Panc1 (cell line): ENCODE data around the gene DENND1C. TPM values are rescaled to one million over a fixed set of nuclear protein-coding genes. Genes with fewer than 3 reads are reported as not detected.

Experiments used
- ATAC-seq: fragments of 200-7000 bp; cut with Tn5 transposase; 2 replicates; pipeline ENCODE4 v1.9.1; 2020; ENCODE audit warnings: mild to moderate bottlenecking, moderate library complexity
- BruUV-seq: library from RNA; stranded (reverse); fragments of 400-500 nt; replicated peaks from 2 replicates; lab custom pipeline; 2021; lab: Mats Ljungman, UMichigan
- CTCF ChIA-PET: fragments of 300-600 bp; sonication (Branson Sonifier 250); formaldehyde crosslinking; loops from one replicate; lab custom pipeline; 2022; ENCODE audit warnings: antibody characterized with exemption; lab: Charles Lee
- POLR2A ChIA-PET: fragments of 300-600 bp; sonication (Branson Sonifier 250); formaldehyde crosslinking; loops from one replicate; lab custom pipeline; 2022; ENCODE audit warnings: antibody characterized with exemption; lab: Charles Lee
- DNase-seq: peaks from one replicate; pipeline ENCODE4 v3.0.0-alpha.2; 2010; ENCODE audit warnings: low read depth, low spot score
- H3K27ac ChIP-seq: 2 replicates; pipeline ENCODE4 v1.5.1; 2011; ENCODE audit warnings: mild to moderate bottlenecking, low read length, inconsistent platforms
- H3K27me3 ChIP-seq: fragments of 200-500 bp; sonication (Bioruptor generic); 2 replicates; pipeline ENCODE4 v1.6.0; 2014; ENCODE audit warnings: low read length, inconsistent platforms; ENCODE audit not compliant: control insufficient read depth, insufficient read depth
- H3K36me3 ChIP-seq: fragments of 200-500 bp; sonication (Bioruptor generic); 2 replicates; pipeline ENCODE4 v1.5.1; 2014; ENCODE audit warnings: inconsistent platforms, mild to moderate bottlenecking, low read length, moderate library complexity; ENCODE audit not compliant: control insufficient read depth, insufficient read depth
- H3K4me1 ChIP-seq: 2 replicates; pipeline ENCODE4 v1.5.1; 2011; ENCODE audit warnings: inconsistent platforms, mild to moderate bottlenecking, low read length, moderate library complexity; ENCODE audit not compliant: control insufficient read depth, insufficient read depth
- H3K4me3 ChIP-seq, 2 experiments: 2 replicates each; pipeline ENCODE4 v1.5.1; 2011 to 2012; ENCODE audit warnings: low read depth in 2 of 2, low read length in 2 of 2, mild to moderate bottlenecking in 2 of 2, inconsistent platforms in 1 of 2, moderate library complexity in 1 of 2
- H3K9me3 ChIP-seq: fragments of 200-500 bp; sonication (Bioruptor generic); 2 replicates; pipeline ENCODE4 v1.5.1; 2014; ENCODE audit warnings: low read depth, mild to moderate bottlenecking, inconsistent platforms, low read length, moderate library complexity; ENCODE audit not compliant: control insufficient read depth, insufficient read depth
- POLR2AphosphoS5 ChIP-seq: IDR thresholded peaks from 2 replicates; pipeline ENCODE4 v1.6.1; 2012; ENCODE audit warnings: mild to moderate bottlenecking, low read depth, low read length, moderate library complexity
- SIN3A ChIP-seq: IDR thresholded peaks from 2 replicates; pipeline ENCODE4 v1.6.1; 2012; ENCODE audit warnings: low read depth, mild to moderate bottlenecking, low read length, moderate library complexity, borderline replicate concordance; ENCODE audit not compliant: insufficient read depth
- TCF7L2 ChIP-seq: IDR thresholded peaks from 2 replicates; pipeline ENCODE4 v1.6.1; 2011; ENCODE audit warnings: mild to moderate bottlenecking, low read depth, low read length, inconsistent platforms
- in situ Hi-C: cut with HindIII; loops from 2 replicates; pipeline ENCODE4 v1.10.0; 2016; ENCODE audit warnings: low sequenced_read_pairs, low pct_unique_long_range_greater_than_20kb
- intact Hi-C: fragments of 100-400 bp; cut with micrococcal nuclease; formaldehyde crosslinking; loops from one replicate; pipeline ENCODE4 v1.10.0; 2022; ENCODE audit not compliant: unreplicated experiment
- total RNA-seq: library from RNA; stranded (reverse); gene quantifications from one replicate; pipeline ENCODE4 v1.2.1, GENCODE V29; 2021; ENCODE audit not compliant: unreplicated experiment
- TF ChIP-seq, protein P1 (sequence below), 2 experiments: IDR thresholded peaks; 2 replicates each; pipeline ENCODE4 v1.6.1; 2011 to 2012; ENCODE audit warnings: low read depth in 2 of 2, control low read depth in 1 of 2, low read length in 1 of 2, mild to moderate bottlenecking in 1 of 2, moderate library complexity in 1 of 2; ENCODE audit not compliant: insufficient read depth in 1 of 2
- TF ChIP-seq, protein P2 (sequence below): fragments of 450-650 bp; IDR thresholded peaks from 2 replicates; pipeline ENCODE4 v1.5.1; 2017; ENCODE audit warnings: mild to moderate bottlenecking

Gene DENND1C
- total RNA-seq, 1 experiment from 2014 or later, result 0.39 TPM

DNA sequence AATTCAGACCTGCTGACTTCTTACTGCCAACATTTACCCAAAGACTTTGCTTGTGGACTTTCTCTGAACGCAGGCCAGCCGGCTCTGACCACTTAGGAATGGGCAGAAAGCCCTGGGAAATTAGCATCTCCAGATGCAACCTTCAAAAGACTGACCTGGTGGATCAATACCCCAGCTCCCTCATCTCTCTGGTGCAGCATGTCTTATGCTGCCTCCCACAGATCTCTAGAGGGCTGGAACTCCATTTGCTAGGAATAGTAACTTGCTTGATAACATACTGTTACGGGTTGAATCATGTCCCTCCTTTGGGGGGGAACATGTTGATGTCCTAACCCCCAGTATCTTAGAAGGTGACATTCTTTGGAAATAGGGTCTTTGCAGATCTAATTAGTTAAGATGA, 35.1 kb downstream of the DENND1C start:
- ChIA-PET CTCF (no interaction called here), POLR2A (no interaction called here)
- Histone ChIP-seq H3K36me3 (no peaks in the 10 kb centered on the region), H3K27ac (no peak overlapping the region), H3K27me3 (no peaks in the 10 kb centered on the region), H3K9me3 (no peaks in the 10 kb centered on the region), H3K4me1 (no peaks in the 10 kb centered on the region), H3K4me3 (no peak overlapping the region)
- TF ChIP-seq, protein P1, sequence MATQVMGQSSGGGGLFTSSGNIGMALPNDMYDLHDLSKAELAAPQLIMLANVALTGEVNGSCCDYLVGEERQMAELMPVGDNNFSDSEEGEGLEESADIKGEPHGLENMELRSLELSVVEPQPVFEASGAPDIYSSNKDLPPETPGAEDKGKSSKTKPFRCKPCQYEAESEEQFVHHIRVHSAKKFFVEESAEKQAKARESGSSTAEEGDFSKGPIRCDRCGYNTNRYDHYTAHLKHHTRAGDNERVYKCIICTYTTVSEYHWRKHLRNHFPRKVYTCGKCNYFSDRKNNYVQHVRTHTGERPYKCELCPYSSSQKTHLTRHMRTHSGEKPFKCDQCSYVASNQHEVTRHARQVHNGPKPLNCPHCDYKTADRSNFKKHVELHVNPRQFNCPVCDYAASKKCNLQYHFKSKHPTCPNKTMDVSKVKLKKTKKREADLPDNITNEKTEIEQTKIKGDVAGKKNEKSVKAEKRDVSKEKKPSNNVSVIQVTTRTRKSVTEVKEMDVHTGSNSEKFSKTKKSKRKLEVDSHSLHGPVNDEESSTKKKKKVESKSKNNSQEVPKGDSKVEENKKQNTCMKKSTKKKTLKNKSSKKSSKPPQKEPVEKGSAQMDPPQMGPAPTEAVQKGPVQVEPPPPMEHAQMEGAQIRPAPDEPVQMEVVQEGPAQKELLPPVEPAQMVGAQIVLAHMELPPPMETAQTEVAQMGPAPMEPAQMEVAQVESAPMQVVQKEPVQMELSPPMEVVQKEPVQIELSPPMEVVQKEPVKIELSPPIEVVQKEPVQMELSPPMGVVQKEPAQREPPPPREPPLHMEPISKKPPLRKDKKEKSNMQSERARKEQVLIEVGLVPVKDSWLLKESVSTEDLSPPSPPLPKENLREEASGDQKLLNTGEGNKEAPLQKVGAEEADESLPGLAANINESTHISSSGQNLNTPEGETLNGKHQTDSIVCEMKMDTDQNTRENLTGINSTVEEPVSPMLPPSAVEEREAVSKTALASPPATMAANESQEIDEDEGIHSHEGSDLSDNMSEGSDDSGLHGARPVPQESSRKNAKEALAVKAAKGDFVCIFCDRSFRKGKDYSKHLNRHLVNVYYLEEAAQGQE (IDR thresholded peaks at IDR 0.05; ENCODE audit: insufficient read depth in 1 of 2, low read depth in 2 of 2, low read length in 1 of 2), result no peak
- no peak for TF ChIP-seq POLR2AphosphoS5
- TF ChIP-seq TCF7L2, result no peak
- TF ChIP-seq, protein P2, sequence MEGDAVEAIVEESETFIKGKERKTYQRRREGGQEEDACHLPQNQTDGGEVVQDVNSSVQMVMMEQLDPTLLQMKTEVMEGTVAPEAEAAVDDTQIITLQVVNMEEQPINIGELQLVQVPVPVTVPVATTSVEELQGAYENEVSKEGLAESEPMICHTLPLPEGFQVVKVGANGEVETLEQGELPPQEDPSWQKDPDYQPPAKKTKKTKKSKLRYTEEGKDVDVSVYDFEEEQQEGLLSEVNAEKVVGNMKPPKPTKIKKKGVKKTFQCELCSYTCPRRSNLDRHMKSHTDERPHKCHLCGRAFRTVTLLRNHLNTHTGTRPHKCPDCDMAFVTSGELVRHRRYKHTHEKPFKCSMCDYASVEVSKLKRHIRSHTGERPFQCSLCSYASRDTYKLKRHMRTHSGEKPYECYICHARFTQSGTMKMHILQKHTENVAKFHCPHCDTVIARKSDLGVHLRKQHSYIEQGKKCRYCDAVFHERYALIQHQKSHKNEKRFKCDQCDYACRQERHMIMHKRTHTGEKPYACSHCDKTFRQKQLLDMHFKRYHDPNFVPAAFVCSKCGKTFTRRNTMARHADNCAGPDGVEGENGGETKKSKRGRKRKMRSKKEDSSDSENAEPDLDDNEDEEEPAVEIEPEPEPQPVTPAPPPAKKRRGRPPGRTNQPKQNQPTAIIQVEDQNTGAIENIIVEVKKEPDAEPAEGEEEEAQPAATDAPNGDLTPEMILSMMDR, result no peak
- TF ChIP-seq SIN3A, result no peak
- no TSS peak for BruUV-seq
- intact Hi-C loops, result no loop called here
- in situ Hi-C loops, result no loop called here
- ATAC-seq, result no peak
- DNase-seq, result no peak

DNA sequence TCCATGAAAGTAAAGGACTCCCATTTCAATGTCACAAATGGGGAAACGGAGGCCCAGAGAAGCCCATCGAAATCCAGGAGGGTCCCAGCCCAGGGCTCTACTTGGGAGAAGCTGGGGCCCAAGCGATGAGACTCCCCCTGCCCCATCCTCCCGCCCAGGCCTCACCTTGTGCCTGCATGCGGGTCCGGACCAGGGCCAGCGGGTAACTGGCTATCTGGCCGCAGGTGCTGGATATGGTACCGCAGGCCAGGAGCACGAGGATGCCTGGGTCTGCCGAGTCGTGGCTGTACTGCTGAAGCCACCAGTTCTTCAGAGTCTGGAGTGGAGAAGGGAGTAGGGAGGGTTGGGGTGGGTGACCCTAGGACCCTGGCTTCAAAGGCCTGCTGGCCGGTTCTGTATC, 37.6 kb downstream of the DENND1C start:
- BruUV-seq, result no TSS peak
- POLR2A ChIA-PET, result no interaction called here

DNA sequence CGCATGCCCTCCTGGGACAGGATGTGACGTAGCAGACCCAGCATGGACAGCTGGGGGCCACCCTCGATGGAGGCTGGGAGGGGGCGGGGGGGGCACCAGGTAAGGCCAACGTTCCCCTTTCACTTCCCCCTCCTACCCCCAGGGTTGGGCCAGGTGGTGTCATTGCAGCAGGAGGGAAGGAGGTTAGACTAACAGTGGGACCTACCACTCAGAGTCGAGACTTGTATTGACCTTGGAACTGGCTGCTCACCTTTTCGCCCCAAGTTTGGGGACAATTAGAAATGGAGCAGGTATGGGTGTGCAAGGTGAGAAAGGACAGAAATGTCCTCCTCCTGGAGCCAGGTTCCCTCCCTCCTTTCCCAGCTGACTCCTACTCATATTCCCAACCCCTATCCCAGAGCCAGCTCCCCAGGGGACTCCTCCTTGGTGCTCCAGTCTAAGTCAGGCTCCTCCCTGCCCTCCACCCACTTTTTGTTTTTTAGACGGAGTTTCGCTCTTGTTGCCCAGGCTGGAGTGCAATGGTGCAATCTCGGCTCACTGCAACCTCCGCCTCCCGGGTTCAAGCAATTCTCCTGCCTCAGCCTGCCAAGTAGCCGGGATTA, 39.4 kb downstream of the DENND1C start:
- intact Hi-C loops (no loop called here), in situ Hi-C loops (no loop called here)
- ChIA-PET CTCF (no interaction called here), POLR2A (no interaction called here)
- ATAC-seq (no peak), DNase-seq (no peak)
- no peaks in the 10 kb centered on the region for H3K27me3 ChIP-seq
- H3K36me3 ChIP-seq, result no peaks in the 10 kb centered on the region
- BruUV-seq, result no TSS peak
- no peaks in the 10 kb centered on the region for H3K4me1 ChIP-seq
- TF ChIP-seq, protein P1 (IDR thresholded peaks at IDR 0.05; ENCODE audit: insufficient read depth in 1 of 2, low read depth in 2 of 2, low read length in 1 of 2), result no peak
- TF ChIP-seq SIN3A (no peak), TCF7L2 (no peak), POLR2AphosphoS5 (no peak)
- TF ChIP-seq, protein P2, result no peak
- H3K27ac ChIP-seq, result no peak overlapping the region
- no peaks in the 10 kb centered on the region for H3K9me3 ChIP-seq
- no peak overlapping the region for H3K4me3 ChIP-seq

More for the DNA sequence above, 37.6 kb downstream of the DENND1C start:
- CTCF ChIA-PET, result no interaction called here
- Histone ChIP-seq H3K36me3 (no peaks in the 10 kb centered on the region), H3K4me3 (no peak overlapping the region), H3K27ac (no peak overlapping the region), H3K9me3 (no peaks in the 10 kb centered on the region), H3K27me3 (no peaks in the 10 kb centered on the region), H3K4me1 (no peaks in the 10 kb centered on the region)
- TF ChIP-seq SIN3A, result no peak
- no peak for ATAC-seq
- no peak for DNase-seq
- intact Hi-C loops, result no loop called here
- in situ Hi-C loops, result no loop called here
